SK-N-SH (cell line): ENCODE data around the gene ANKRD65. TPM values are rescaled to one million over a fixed set of nuclear protein-coding genes. Genes with fewer than 3 reads are reported as not detected.

ENCODE experiments used
- CTCF ChIA-PET: fragments of 300-600, 350-600 bp; formaldehyde crosslinking; extraction: SDS; loops from one replicate; lab custom pipeline; 2021; lab: Yijun Ruan, JAX
- POLR2A ChIA-PET: fragments of 350-600 bp; sonication (Branson Sonifier 250); formaldehyde crosslinking; extraction: SDS; loops from one replicate; lab custom pipeline; 2020; ENCODE audit warnings: antibody characterized with exemption, inconsistent platforms; lab: Yijun Ruan, JAX
- DNase-seq: peaks from one replicate; pipeline ENCODE4 v3.0.0; 2012
- H2AFZ ChIP-seq: fragments of 200-600 bp; sonication (generic); 2 replicates; pipeline ENCODE4 v1.8.1; 2016; ENCODE audit warnings: antibody characterized with exemption, mild to moderate bottlenecking, low read depth
- H3F3A ChIP-seq: fragments of 200-600 bp; sonication (generic); replicated peaks from 2 replicates; pipeline ENCODE3; 2016; ENCODE audit warnings: antibody characterized with exemption, mild to moderate bottlenecking; ENCODE audit not compliant: insufficient read depth
- H3K27ac ChIP-seq, 2 experiments: fragments of 200-500 bp in 1 of 2; fragments of 200-600 bp in 1 of 2; sonication (Bioruptor generic) in 1 of 2; sonication (generic), shearing (Covaris generic) in 1 of 2; 2 replicates each; pipeline versions ENCODE4 v1.5.1 to v1.6.1; 2014 to 2016; ENCODE audit warnings: low read depth in 2 of 2, inconsistent platforms in 1 of 2, low read length in 1 of 2, mild to moderate bottlenecking in 1 of 2, mixed read lengths in 1 of 2
- H3K27me3 ChIP-seq: fragments of 200-600 bp; sonication (generic), shearing (Covaris generic); 2 replicates; pipeline ENCODE4 v1.6.1; 2016; ENCODE audit warnings: mixed run types; ENCODE audit not compliant: insufficient read depth
- H3K36me3 ChIP-seq, 2 experiments: fragments of 200-500 bp in 1 of 2; fragments of 200-600 bp in 1 of 2; sonication (Bioruptor generic) in 1 of 2; sonication (generic) in 1 of 2; replicated peaks in 1 of 2; 2 replicates each; pipeline versions ENCODE3 to v1.5.1; 2014 to 2016; ENCODE audit warnings: low read length in 1 of 2, mild to moderate bottlenecking in 1 of 2; ENCODE audit not compliant: insufficient read depth in 2 of 2, control insufficient read depth in 1 of 2
- H3K4me1 ChIP-seq, 2 experiments: fragments of 200-500 bp in 1 of 2; fragments of 200-600 bp in 1 of 2; sonication (Bioruptor generic) in 1 of 2; sonication (generic), shearing (Covaris generic) in 1 of 2; 2 replicates each; pipeline versions ENCODE4 v1.5.1 to v1.6.1; 2014 to 2016; ENCODE audit warnings: low read depth in 1 of 2, low read length in 1 of 2, mixed run types in 1 of 2; ENCODE audit not compliant: insufficient read depth in 2 of 2, control insufficient read depth in 1 of 2
- H3K4me2 ChIP-seq: fragments of 200-600 bp; sonication (generic), shearing (Covaris generic); 2 replicates; pipeline ENCODE4 v1.6.1; 2017; ENCODE audit warnings: mixed run types
- H3K4me3 ChIP-seq, 2 experiments: fragments of 200-500 bp in 1 of 2; fragments of 200-600 bp in 1 of 2; sonication (Bioruptor generic) in 1 of 2; sonication (generic), shearing (Covaris generic) in 1 of 2; 2 replicates each; pipeline versions ENCODE4 v1.5.1 to v1.8.1; 2014 to 2016; ENCODE audit warnings: low read depth in 2 of 2, inconsistent platforms in 1 of 2, low read length in 1 of 2, mild to moderate bottlenecking in 1 of 2, mixed read lengths in 1 of 2, moderate library complexity in 1 of 2
- H3K79me2 ChIP-seq: fragments of 200-600 bp; sonication (generic); 2 replicates; pipeline ENCODE4 v1.8.1; 2017; ENCODE audit warnings: mild to moderate bottlenecking; ENCODE audit not compliant: insufficient read depth
- H3K9ac ChIP-seq: fragments of 200-600 bp; sonication (generic); 2 replicates; pipeline ENCODE4 v1.6.1; 2017; ENCODE audit warnings: mixed run types
- H3K9me2 ChIP-seq: fragments of 200-600 bp; sonication (generic); 2 replicates; pipeline ENCODE4 v1.6.1; 2017; ENCODE audit warnings: mixed run types
- H3K9me3 ChIP-seq: fragments of 200-600 bp; sonication (generic); 2 replicates; pipeline ENCODE4 v1.6.1; 2017; ENCODE audit warnings: mixed run types, mild to moderate bottlenecking, moderate library complexity
- H4K20me1 ChIP-seq: fragments of 200-600 bp; sonication (generic); 2 replicates; pipeline ENCODE4 v1.6.1; 2017; ENCODE audit warnings: mild to moderate bottlenecking, mixed run types; ENCODE audit not compliant: insufficient read depth
- CTCF ChIP-seq: fragments of 200-600 bp; sonication (generic); IDR thresholded peaks from 2 replicates; pipeline ENCODE4 v1.6.1; 2017; ENCODE audit warnings: antibody characterized with exemption, mild to moderate bottlenecking, moderate library complexity
- FOSL2 ChIP-seq: IDR thresholded peaks from 2 replicates; pipeline ENCODE4 v1.4.0; 2012; ENCODE audit warnings: low read depth, mild to moderate bottlenecking, moderate library complexity, borderline replicate concordance
- FOXJ3 ChIP-seq: sonication (generic); formaldehyde crosslinking; IDR thresholded peaks from 2 replicates; pipeline ENCODE4 v1.5.1; 2020; ENCODE audit warnings: mild to moderate bottlenecking, missing genetic modification reagents
- GATA2 ChIP-seq: sonication (generic); formaldehyde crosslinking; IDR thresholded peaks from 2 replicates; pipeline ENCODE4 v1.5.0; 2020; ENCODE audit warnings: mild to moderate bottlenecking, missing genetic modification reagents
- JUND ChIP-seq: IDR thresholded peaks from 2 replicates; pipeline ENCODE4 v1.4.0; 2012
- MXI1 ChIP-seq: IDR thresholded peaks from 2 replicates; pipeline ENCODE4 v1.6.1; 2012; ENCODE audit warnings: mild to moderate bottlenecking, low read depth, low read length, improper control_type of control experiment
- NFIC ChIP-seq: IDR thresholded peaks from 2 replicates; pipeline ENCODE4 v1.4.0; 2012; ENCODE audit warnings: borderline replicate concordance
- NRF1 ChIP-seq: IDR thresholded peaks from 2 replicates; pipeline ENCODE4 v1.6.1; 2012; ENCODE audit warnings: low read depth, mild to moderate bottlenecking, low read length
- RCOR1 ChIP-seq: fragments of 150-350 bp; IDR thresholded peaks from 2 replicates; pipeline ENCODE4 v1.6.1; 2017; ENCODE audit warnings: antibody characterized with exemption, low read length
- REST ChIP-seq: IDR thresholded peaks from 2 replicates; pipeline ENCODE4 v1.6.1; 2012; ENCODE audit warnings: mild to moderate bottlenecking, low read depth, low read length, moderate library complexity
- RFX5 ChIP-seq: IDR thresholded peaks from 2 replicates; pipeline ENCODE4 v1.6.1; 2012; ENCODE audit warnings: mild to moderate bottlenecking, improper control_type of control experiment, low read length
- USF2 ChIP-seq: fragments of 150-350 bp; IDR thresholded peaks from 2 replicates; pipeline ENCODE4 v1.6.1; 2017; ENCODE audit warnings: antibody characterized with exemption, low read length, low read depth, borderline replicate concordance
- WGBS: methylation state at CpG from one replicate; pipeline ENCODE4 v1.1.6; 2017; ENCODE audit warnings: low lambda C conversion rate; 5-methylcytosine and 5-hydroxymethylcytosine counted together
- polyA plus RNA-seq, 3 experiments: library from polyadenylated mRNA; depleted of rRNA; stranded (reverse); fragments of >200 nt; gene quantifications; 2 replicates each; pipeline ENCODE4 v1.2.3, GENCODE V29; 2012

The ANKRD65 gene
- polyA plus RNA-seq, 1 of the 3 experiments (the other 2 are of a cell fraction) = 0.07 TPM

GRCh38 chr1:1434824-1435105 is 13.7 kb upstream of the ANKRD65 start:
- TF ChIP-seq CTCF = no peak
- TF ChIP-seq MXI1 = no peak
- TF ChIP-seq FOSL2 = no peak
- TF ChIP-seq RFX5 = no peak
- no peak for TF ChIP-seq GATA2 (CRISPR knock-in tag)
- no peak for TF ChIP-seq FOXJ3 (CRISPR knock-in tag)
- no peak for TF ChIP-seq JUND
- no peak for TF ChIP-seq USF2
- TF ChIP-seq RCOR1 = no peak
- TF ChIP-seq REST = no peak
- TF ChIP-seq NRF1 = no peak
- no peak for TF ChIP-seq NFIC
- TF ChIP-seq, all 33 proteins: peak for 0
- no peaks in the 10 kb centered on the region for H3K9me2 ChIP-seq
- POLR2A ChIA-PET = no interaction called here
- H3K4me1 ChIP-seq = peaks cover 0 to 28% of the 10 kb centered on the region in 2 experiments; a peak in 1 of 4 replicates
- H3F3A ChIP-seq = no peaks in the 10 kb centered on the region
- no peaks in the 10 kb centered on the region for H3K9me3 ChIP-seq
- H4K20me1 ChIP-seq = no peaks in the 10 kb centered on the region
- H3K79me2 ChIP-seq = no peaks in the 10 kb centered on the region
- no peaks in the 10 kb centered on the region for H3K36me3 ChIP-seq
- no peak overlapping the region for H3K27ac ChIP-seq
- 100% methylated on average over 2 of the region's 4 CpGs for WGBS
- DNase-seq = no peak
- H2AFZ ChIP-seq = no peak overlapping the region
- CTCF ChIA-PET = interaction anchor here (1.2 kb wide), 1 partner anchor 60 kb away, joined by 3 read pairs; the partner anchor contains the start of gene AURKAIP1
- H3K9ac ChIP-seq = no peak overlapping the region
- H3K4me3 ChIP-seq = no peak overlapping the region
- H3K27me3 ChIP-seq = no peaks in the 10 kb centered on the region
- H3K4me2 ChIP-seq = no peak overlapping the region
